Measurements from ENCODE around the gene RBM10. TPM values are rescaled to one million over a fixed set of nuclear protein-coding genes. Genes with fewer than 3 reads are reported as not detected.

The RBM10 gene
- total and polyA plus RNA-seq, 2 of the 13 experiments (the other 11 are each of a cell fraction or from before 2014, with no cell fraction given) = 15.9 to 43.1 TPM

DNA sequence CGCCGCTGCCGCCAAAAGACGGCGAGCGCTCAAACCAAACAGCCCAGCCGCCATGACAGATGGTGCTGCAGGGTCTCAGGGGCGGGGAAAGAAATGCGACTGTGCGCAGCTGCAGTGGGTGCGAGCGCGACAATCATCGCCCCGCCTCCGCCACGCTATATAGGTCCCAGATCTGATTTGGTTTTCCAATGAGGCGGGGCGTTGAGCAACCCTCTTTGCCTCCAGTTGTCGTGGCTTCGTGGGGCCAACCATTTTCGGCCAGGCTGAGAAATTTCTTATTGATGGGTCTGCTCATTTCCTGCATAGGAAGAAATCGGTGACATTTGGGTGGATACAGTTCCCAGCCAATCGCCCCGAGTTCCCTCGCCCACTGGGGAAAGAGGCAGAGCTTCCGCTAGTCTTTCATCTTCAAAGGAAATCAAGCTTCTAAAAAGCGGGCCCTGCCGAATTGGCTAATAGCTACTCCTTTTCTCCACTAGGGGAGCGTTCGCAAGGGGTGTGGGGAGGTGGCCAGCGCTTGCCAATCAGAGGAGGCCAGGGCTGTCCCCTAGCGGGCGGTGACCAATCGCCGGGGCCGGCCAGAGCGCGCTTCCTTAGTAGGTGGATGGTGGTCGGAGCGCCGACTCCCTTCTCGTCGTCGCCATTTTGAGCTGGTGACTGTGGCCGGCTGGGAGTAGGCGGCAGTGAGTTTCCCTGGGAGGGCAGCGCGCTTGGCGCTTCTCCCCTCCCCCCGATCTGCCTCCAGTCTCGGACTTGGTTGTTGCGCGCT, at the start of gene RBM10, which contains the start of gene NDUFB11 (continued):
- TF ChIP-seq, protein P1, sequence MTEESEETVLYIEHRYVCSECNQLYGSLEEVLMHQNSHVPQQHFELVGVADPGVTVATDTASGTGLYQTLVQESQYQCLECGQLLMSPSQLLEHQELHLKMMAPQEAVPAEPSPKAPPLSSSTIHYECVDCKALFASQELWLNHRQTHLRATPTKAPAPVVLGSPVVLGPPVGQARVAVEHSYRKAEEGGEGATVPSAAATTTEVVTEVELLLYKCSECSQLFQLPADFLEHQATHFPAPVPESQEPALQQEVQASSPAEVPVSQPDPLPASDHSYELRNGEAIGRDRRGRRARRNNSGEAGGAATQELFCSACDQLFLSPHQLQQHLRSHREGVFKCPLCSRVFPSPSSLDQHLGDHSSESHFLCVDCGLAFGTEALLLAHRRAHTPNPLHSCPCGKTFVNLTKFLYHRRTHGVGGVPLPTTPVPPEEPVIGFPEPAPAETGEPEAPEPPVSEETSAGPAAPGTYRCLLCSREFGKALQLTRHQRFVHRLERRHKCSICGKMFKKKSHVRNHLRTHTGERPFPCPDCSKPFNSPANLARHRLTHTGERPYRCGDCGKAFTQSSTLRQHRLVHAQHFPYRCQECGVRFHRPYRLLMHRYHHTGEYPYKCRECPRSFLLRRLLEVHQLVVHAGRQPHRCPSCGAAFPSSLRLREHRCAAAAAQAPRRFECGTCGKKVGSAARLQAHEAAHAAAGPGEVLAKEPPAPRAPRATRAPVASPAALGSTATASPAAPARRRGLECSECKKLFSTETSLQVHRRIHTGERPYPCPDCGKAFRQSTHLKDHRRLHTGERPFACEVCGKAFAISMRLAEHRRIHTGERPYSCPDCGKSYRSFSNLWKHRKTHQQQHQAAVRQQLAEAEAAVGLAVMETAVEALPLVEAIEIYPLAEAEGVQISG (CRISPR knock-in tag; IDR thresholded peaks at IDR 0.05) = peak; percentile 25; the same call in 1 of the 2 replicates
- peak; percentile 66; the same call in 1 of the 2 replicates for TF ChIP-seq RNF2 (conservative IDR thresholded peaks at IDR 0.05; ENCODE audit: low read depth)
- 0 out of 2 replicates have a peak, but pooled peaks have one; percentile 36 for TF ChIP-seq ARNT2 (CRISPR knock-in tag; IDR thresholded peaks at IDR 0.05; ENCODE audit: low read depth)
- no peak for TF ChIP-seq ISL2 (CRISPR knock-in tag; IDR thresholded peaks at IDR 0.05)
- TF ChIP-seq, protein P2, sequence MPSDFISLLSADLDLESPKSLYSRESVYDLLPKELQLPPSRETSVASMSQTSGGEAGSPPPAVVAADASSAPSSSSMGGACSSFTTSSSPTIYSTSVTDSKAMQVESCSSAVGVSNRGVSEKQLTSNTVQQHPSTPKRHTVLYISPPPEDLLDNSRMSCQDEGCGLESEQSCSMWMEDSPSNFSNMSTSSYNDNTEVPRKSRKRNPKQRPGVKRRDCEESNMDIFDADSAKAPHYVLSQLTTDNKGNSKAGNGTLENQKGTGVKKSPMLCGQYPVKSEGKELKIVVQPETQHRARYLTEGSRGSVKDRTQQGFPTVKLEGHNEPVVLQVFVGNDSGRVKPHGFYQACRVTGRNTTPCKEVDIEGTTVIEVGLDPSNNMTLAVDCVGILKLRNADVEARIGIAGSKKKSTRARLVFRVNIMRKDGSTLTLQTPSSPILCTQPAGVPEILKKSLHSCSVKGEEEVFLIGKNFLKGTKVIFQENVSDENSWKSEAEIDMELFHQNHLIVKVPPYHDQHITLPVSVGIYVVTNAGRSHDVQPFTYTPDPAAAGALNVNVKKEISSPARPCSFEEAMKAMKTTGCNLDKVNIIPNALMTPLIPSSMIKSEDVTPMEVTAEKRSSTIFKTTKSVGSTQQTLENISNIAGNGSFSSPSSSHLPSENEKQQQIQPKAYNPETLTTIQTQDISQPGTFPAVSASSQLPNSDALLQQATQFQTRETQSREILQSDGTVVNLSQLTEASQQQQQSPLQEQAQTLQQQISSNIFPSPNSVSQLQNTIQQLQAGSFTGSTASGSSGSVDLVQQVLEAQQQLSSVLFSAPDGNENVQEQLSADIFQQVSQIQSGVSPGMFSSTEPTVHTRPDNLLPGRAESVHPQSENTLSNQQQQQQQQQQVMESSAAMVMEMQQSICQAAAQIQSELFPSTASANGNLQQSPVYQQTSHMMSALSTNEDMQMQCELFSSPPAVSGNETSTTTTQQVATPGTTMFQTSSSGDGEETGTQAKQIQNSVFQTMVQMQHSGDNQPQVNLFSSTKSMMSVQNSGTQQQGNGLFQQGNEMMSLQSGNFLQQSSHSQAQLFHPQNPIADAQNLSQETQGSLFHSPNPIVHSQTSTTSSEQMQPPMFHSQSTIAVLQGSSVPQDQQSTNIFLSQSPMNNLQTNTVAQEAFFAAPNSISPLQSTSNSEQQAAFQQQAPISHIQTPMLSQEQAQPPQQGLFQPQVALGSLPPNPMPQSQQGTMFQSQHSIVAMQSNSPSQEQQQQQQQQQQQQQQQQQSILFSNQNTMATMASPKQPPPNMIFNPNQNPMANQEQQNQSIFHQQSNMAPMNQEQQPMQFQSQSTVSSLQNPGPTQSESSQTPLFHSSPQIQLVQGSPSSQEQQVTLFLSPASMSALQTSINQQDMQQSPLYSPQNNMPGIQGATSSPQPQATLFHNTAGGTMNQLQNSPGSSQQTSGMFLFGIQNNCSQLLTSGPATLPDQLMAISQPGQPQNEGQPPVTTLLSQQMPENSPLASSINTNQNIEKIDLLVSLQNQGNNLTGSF (CRISPR knock-in tag; IDR thresholded peaks at IDR 0.05) = no peak
- TF ChIP-seq, protein P3, sequence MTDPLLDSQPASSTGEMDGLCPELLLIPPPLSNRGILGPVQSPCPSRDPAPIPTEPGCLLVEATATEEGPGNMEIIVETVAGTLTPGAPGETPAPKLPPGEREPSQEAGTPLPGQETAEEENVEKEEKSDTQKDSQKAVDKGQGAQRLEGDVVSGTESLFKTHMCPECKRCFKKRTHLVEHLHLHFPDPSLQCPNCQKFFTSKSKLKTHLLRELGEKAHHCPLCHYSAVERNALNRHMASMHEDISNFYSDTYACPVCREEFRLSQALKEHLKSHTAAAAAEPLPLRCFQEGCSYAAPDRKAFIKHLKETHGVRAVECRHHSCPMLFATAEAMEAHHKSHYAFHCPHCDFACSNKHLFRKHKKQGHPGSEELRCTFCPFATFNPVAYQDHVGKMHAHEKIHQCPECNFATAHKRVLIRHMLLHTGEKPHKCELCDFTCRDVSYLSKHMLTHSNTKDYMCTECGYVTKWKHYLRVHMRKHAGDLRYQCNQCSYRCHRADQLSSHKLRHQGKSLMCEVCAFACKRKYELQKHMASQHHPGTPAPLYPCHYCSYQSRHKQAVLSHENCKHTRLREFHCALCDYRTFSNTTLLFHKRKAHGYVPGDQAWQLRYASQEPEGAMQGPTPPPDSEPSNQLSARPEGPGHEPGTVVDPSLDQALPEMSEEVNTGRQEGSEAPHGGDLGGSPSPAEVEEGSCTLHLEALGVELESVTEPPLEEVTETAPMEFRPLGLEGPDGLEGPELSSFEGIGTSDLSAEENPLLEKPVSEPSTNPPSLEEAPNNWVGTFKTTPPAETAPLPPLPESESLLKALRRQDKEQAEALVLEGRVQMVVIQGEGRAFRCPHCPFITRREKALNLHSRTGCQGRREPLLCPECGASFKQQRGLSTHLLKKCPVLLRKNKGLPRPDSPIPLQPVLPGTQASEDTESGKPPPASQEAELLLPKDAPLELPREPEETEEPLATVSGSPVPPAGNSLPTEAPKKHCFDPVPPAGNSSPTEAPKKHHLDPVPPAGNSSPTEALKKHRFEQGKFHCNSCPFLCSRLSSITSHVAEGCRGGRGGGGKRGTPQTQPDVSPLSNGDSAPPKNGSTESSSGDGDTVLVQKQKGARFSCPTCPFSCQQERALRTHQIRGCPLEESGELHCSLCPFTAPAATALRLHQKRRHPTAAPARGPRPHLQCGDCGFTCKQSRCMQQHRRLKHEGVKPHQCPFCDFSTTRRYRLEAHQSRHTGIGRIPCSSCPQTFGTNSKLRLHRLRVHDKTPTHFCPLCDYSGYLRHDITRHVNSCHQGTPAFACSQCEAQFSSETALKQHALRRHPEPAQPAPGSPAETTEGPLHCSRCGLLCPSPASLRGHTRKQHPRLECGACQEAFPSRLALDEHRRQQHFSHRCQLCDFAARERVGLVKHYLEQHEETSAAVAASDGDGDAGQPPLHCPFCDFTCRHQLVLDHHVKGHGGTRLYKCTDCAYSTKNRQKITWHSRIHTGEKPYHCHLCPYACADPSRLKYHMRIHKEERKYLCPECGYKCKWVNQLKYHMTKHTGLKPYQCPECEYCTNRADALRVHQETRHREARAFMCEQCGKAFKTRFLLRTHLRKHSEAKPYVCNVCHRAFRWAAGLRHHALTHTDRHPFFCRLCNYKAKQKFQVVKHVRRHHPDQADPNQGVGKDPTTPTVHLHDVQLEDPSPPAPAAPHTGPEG (CRISPR knock-in tag; IDR thresholded peaks at IDR 0.05) = no peak
- peak; percentile 62; the same call in 1 of the 2 replicates for TF ChIP-seq GABPB1 (CRISPR knock-in tag; IDR thresholded peaks at IDR 0.05)
- TF ChIP-seq, protein P4, sequence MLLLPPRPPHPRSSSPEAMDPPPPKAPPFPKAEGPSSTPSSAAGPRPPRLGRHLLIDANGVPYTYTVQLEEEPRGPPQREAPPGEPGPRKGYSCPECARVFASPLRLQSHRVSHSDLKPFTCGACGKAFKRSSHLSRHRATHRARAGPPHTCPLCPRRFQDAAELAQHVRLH (CRISPR knock-in tag; IDR thresholded peaks at IDR 0.05; ENCODE audit: borderline replicate concordance, low read depth) = no peak
- TF ChIP-seq PHF8 (CRISPR knock-in tag; IDR thresholded peaks at IDR 0.05) = peak; percentile 83
- no peak for TF ChIP-seq CBX2 (IDR thresholded peaks at IDR 0.05; ENCODE audit: low read depth, low read length)
- TF ChIP-seq CBX2 (CRISPR knock-in tag; IDR thresholded peaks at IDR 0.05; ENCODE audit: low read depth) = no peak
- peak; percentile 46; the same call in 1 of the 2 replicates for TF ChIP-seq CREM (IDR thresholded peaks at IDR 0.05)
- no peak for TF ChIP-seq CREM (CRISPR knock-in tag; IDR thresholded peaks at IDR 0.05)
- no peak for TF ChIP-seq ETV6 (CRISPR knock-in tag; conservative IDR thresholded peaks at IDR 0.05)
- TF ChIP-seq ZNF572 (CRISPR knock-in tag; IDR thresholded peaks at IDR 0.05) = no peak
- TF ChIP-seq ZNF878 (CRISPR knock-in tag; IDR thresholded peaks at IDR 0.05) = no peak

Measured in HepG2 (cell line).